Measurements from ENCODE around the gene ENOX2. TPM values are rescaled to one million over a fixed set of nuclear protein-coding genes. Genes with fewer than 3 reads are reported as not detected.
"Not testable (repeated sequence)": the region's sequence is repeated elsewhere in the genome, so short reads cannot be mapped to it uniquely, and the experiment has no call there.

The ENOX2 gene, protein sequence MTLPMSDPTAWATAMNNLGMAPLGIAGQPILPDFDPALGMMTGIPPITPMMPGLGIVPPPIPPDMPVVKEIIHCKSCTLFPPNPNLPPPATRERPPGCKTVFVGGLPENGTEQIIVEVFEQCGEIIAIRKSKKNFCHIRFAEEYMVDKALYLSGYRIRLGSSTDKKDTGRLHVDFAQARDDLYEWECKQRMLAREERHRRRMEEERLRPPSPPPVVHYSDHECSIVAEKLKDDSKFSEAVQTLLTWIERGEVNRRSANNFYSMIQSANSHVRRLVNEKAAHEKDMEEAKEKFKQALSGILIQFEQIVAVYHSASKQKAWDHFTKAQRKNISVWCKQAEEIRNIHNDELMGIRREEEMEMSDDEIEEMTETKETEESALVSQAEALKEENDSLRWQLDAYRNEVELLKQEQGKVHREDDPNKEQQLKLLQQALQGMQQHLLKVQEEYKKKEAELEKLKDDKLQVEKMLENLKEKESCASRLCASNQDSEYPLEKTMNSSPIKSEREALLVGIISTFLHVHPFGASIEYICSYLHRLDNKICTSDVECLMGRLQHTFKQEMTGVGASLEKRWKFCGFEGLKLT
- 13.9 and 17.0 TPM in 2 replicates for total RNA-seq

DNA sequence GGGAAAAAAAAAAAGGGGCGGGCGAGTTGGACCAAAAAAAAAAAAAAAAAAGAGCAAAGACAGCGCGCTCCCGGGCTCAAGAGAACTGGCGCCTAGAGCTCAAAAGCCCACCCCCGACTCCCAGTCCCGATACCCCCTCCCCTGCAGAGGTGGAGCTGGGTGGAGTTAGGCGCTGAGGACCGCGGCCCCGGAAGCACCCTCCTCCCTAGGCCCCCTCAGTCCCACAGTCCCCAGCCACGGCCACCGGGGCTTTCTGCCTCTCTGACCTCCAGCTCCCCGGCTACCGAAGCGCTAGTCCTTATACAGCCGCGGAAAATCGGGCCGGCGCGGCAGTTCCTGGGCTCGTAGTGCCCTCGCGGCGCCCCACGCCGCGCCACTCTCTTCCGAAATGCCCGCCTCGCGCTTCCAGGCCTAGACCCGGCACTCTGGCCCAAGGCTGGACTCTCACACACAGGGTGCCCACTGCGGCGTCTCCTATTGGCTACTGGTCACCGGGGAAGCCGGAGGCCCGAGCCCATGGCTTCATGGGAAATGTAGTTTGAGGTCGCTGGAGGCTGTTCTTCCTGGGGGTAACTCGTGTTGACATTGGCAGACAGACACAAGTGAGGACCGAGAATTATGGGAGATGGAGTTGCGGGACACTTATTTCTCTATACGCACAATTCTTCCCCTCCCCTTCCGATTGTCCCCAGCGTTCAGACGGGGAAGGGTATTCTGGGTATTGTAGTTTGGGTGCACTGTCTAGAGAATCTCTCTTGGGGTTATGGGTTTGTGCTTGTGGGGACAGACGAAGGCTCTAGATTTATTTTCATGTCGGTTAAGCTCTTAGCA is at the start of gene ENOX2:
Gene ENOX2 (minus strand): TSS at position 427 of the 831 bp plus-strand sequence. CDS start 199,993 bp downstream, outside the sequence.
- intact Hi-C loops (cut with micrococcal nuclease): loop anchor here (1.0 to 5.0 kb wide), 3 partner anchors 46 to 564 kb away; partner anchors contain the start of genes RBMX2 and SLC25A14
- peak; percentile 95 for DNase-seq
- Mint-ChIP-seq H3K4me1 (peaks cover 8% of the 10 kb centered on the region), H3K4me3 (no peak within 1 kb of the TSS), H3K27me3 (peaks cover 2% of the 10 kb centered on the region), H3K36me3 (ENCODE audit: low read depth) (peaks cover 9% of the 10 kb centered on the region), H3K9me3 (no peaks in the 10 kb centered on the region), H3K27ac (peak within 1 kb of the TSS; percentile 92)

DNA sequence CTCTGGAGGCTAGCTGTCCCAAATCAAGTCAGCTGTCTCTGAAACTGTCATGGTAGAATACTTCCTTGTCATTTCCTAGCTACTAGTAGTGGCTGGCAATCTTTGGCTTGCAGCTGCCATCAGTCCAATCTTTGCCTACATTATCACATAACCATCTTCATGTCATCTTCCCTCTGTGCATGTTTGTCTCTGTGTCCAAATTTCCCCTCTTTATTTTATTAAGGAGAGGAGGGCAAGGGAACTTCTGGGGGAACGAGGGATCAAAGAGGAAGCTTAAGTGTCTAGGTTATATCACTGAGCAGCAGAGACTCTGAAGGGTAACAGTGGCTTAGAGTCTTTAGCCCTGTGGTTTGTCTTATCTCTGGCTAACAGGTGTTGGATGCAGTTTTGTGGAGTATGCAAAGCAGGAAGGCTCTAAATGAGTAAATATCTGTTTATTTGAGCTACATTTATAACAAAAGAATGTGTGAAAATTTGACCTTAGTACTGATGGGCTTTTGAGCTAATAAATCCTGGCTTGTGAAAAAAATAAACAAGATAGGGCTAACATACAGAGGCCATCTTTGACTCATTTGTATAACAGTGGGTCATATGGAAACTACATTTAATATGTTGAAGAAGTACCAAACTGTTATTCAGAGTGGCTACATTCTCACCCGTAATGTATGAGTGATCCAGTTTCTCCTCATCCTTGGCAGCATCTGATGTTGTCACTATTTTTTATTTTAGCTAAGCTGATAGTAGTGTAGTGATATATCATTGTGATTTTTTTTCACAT is 49.4 kb upstream of the ENOX2 start:
- Mint-ChIP-seq H3K27me3 (peaks cover 3% of the 10 kb centered on the region), H3K36me3 (ENCODE audit: low read depth) (no peaks in the 10 kb centered on the region), H3K9me3 (no peaks in the 10 kb centered on the region), H3K4me1 (no peaks in the 10 kb centered on the region), H3K27ac (no peak overlapping the region), H3K4me3 (no peak overlapping the region)
- intact Hi-C loops (cut with micrococcal nuclease): no loop called here
- DNase-seq: no peak

DNA sequence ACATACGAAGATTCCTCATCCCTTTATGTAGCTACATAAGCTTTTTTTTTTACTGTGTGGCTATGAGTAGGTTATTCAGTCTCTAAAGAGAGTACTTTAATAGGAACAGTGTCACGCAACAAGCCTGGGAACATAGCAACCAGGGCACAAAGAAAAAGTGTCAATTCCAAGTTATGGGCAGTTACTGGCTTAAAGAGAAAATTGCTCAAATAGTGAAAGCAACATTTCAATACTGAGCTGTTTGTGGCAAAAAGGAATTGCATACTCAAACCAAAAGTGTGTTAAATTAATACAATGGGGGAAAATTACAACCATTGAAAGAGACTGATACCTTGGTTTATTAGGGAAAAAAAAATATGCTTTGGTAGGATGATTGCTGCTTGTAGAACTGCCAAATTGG is 41.2 kb upstream of the ENOX2 start:
- DNase-seq: no peak
- Mint-ChIP-seq H3K9me3 (no peaks in the 10 kb centered on the region), H3K36me3 (ENCODE audit: low read depth) (no peaks in the 10 kb centered on the region), H3K27me3 (peaks cover 9% of the 10 kb centered on the region), H3K4me3 (no peak overlapping the region), H3K4me1 (no peaks in the 10 kb centered on the region), H3K27ac (no peak overlapping the region)
- intact Hi-C loops (cut with micrococcal nuclease): no loop called here

DNA sequence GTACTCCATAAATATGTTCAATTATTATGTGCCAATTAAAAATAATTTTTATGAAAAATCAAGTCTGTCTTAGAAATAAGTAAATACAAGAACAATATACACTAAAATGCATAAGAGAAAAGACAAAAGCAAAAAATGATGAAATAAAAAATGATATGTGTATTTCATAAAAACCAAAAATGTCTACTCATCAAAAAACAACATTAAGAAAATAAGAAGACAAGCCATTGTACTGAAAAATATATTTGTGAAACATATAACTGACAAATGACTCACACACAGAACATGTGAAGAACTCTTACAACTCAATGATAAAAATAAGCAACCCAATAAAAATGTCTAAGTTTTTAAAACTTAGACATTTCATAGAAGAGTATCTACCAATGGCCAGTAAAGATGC is 34.1 kb upstream of the ENOX2 start:
- no peaks in the 10 kb centered on the region for H3K36me3 Mint-ChIP-seq (ENCODE audit: low read depth)
- no peak overlapping the region for H3K4me3 Mint-ChIP-seq
- H3K9me3 Mint-ChIP-seq: no peaks in the 10 kb centered on the region
- H3K27ac Mint-ChIP-seq: no peak overlapping the region
- intact Hi-C loops (cut with micrococcal nuclease): no loop called here
- peaks cover 11% of the 10 kb centered on the region for H3K27me3 Mint-ChIP-seq
- no peak for DNase-seq
- H3K4me1 Mint-ChIP-seq: no peaks in the 10 kb centered on the region

DNA sequence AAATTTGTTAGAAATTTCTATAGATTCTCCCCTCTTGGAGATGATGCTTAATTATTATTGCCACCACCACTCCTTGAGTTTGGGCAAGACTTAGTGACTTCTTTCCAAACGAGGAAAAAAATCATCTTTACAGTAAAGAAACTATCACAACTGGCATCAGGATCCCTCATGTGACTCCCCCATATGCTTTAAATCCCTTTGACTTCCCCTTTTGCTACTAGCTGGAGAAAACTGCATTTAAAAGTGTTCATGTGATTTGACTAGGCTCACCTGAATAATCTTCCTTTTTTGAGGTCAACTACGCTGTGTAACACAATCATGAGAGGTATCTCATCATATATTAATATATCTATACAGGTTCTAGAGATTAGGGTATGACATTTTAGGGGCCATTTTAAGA is 30.3 kb upstream of the ENOX2 start:
- Mint-ChIP-seq H3K36me3 (ENCODE audit: low read depth) (no peaks in the 10 kb centered on the region), H3K9me3 (no peaks in the 10 kb centered on the region), H3K4me3 (no peak overlapping the region), H3K4me1 (no peaks in the 10 kb centered on the region), H3K27me3 (peaks cover 5% of the 10 kb centered on the region), H3K27ac (no peak overlapping the region)
- intact Hi-C loops (cut with micrococcal nuclease): no loop called here
- DNase-seq: no peak

DNA sequence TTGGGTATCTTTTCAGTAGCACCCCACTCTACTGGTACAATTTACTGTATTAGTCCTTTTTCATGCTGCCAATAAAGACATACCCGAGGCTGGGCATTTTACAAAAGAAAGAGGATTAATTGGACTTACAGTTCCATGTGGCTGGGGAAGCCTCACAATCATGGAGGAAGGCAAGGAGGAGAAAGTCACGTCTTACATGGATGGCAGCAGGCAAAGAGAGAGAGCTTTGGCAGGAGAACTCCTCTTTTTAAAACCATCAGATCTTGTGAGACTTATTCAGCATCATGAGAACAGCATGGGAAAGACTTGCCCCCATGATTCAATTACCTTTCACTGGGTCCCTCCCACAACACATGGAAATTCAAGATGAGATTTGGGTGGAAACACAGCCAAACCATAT is 17.4 kb upstream of the ENOX2 start:
- H3K27me3 Mint-ChIP-seq; intact Hi-C loops (cut with micrococcal nuclease); H3K27ac Mint-ChIP-seq; DNase-seq; H3K36me3 Mint-ChIP-seq (ENCODE audit: low read depth); H3K4me1 Mint-ChIP-seq; H3K9me3 Mint-ChIP-seq; H3K4me3 Mint-ChIP-seq: not testable (repeated sequence)

DNA sequence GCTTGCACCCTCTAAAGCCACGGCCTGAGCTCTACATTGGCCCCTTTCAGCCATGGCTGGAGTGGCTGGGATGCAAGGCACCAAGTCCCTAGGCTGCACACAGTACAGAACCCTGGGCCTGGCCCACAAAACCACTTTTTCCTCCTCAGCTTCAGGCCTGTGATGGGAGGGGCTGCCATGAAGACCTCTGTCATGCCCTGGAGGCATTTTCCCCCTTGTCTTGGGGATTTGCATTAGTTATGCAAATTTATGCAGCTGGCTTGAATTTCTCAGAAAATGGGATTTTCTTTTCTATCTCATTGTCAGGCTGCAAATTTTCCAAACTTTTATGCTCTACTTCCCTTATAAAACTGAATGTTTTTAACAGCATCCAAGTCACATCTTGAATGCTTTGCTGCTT is 16.7 kb upstream of the ENOX2 start:
- H3K4me3 Mint-ChIP-seq; H3K4me1 Mint-ChIP-seq; H3K9me3 Mint-ChIP-seq; DNase-seq; H3K27me3 Mint-ChIP-seq; H3K36me3 Mint-ChIP-seq (ENCODE audit: low read depth); H3K27ac Mint-ChIP-seq: not testable (repeated sequence)
- intact Hi-C loops (cut with micrococcal nuclease): loop anchor here (5.0 kb wide), 1 partner anchor 587 kb away; no protein-coding TSS in a partner anchor

DNA sequence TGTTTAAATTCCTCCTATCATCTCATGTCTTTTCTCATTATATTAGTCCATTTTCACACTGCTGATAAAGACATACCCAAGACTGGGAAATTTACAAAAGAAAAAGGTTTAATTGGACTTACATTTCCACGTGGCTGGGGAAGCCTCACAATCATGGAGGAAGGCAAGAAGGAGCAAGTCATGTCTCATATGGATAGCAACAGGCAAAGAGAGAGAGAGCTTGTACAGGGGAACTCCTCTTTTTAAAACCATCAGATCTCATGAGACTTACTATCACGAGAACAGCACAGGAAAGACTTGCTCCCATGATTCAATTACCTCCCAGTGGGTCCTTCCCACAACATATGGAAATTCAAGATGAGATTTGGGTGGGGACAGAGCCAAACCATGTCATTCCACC is 15.5 kb upstream of the ENOX2 start:
- H3K27ac Mint-ChIP-seq; H3K36me3 Mint-ChIP-seq (ENCODE audit: low read depth); DNase-seq; H3K4me1 Mint-ChIP-seq; H3K4me3 Mint-ChIP-seq; H3K27me3 Mint-ChIP-seq; H3K9me3 Mint-ChIP-seq: not testable (repeated sequence)
- intact Hi-C loops (cut with micrococcal nuclease): loop anchor here (5.0 kb wide), 1 partner anchor 586 kb away; no protein-coding TSS in a partner anchor

DNA sequence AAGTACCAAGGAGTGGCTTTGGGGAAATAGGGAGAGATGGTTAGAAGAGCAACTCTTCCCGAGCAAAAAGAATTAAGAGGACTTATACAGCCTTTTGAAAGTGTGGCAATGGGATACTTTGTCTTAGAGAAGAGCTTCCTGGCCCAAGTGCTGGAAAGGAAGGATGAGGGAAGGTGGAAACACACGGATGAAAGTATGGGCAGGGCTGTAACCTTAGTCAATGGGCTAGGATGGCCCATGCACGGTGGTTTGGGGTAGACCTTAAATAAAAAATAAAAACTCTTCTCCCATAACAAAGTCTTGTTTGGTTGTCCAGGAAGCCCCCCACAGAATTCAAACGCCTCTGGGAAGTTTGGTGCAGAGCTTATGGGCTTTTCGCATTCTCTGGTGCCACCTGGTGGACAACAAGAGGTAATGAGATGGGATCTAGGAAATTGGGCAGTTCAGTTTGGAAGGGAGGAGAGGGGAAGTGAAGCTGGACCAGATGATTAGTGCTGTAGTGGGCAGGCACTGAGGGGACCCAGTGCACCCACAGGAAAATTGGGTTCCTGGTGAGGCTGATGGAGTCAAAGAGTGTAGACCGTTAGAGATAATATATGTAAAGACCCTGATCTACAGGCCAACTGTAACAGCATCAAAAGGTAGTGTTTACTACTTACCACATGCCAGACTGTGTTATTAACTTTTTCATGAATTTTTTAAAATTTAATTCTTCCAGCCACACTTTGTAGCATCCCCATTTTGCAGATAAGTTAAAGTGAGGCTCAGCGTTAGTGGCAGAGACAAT is 13.8 kb upstream of the ENOX2 start:
- no peak overlapping the region for H3K4me3 Mint-ChIP-seq
- H3K27ac Mint-ChIP-seq: no peak overlapping the region
- H3K4me1 Mint-ChIP-seq: no peaks in the 10 kb centered on the region
- H3K27me3 Mint-ChIP-seq: peaks cover 3% of the 10 kb centered on the region
- H3K36me3 Mint-ChIP-seq (ENCODE audit: low read depth): no peaks in the 10 kb centered on the region
- intact Hi-C loops (cut with micrococcal nuclease): loop anchor here (1.0 to 5.0 kb wide), 3 partner anchors 340 to 585 kb away; no protein-coding TSS in a partner anchor
- H3K9me3 Mint-ChIP-seq: no peaks in the 10 kb centered on the region
- DNase-seq: peak; percentile 72

DNA sequence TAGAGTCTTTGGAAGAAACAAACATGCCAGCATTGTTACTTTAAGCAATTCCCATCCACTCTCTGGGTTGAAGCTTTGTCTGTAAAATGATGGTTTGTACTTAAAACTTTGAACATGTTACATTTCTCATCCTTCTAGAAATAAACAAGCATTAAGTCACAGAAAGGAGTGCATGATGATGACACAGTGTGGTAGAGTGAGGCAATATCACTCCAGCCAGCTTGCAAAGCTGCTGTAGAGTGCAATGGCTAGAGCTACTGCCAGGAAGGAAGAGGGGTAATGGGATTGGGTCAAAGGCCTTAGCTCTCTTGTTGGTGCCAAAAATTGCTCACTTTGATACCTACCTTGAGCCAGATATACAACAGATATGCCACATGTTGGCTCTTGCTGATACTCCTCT is 12.3 kb upstream of the ENOX2 start:
- intact Hi-C loops (cut with micrococcal nuclease): loop anchor here (5.0 kb wide), 1 partner anchor 583 kb away; no protein-coding TSS in a partner anchor
- no peaks in the 10 kb centered on the region for H3K9me3 Mint-ChIP-seq
- H3K4me3 Mint-ChIP-seq: no peak overlapping the region
- H3K27ac Mint-ChIP-seq: no peak overlapping the region
- no peaks in the 10 kb centered on the region for H3K4me1 Mint-ChIP-seq
- DNase-seq: no peak
- H3K36me3 Mint-ChIP-seq (ENCODE audit: low read depth): no peaks in the 10 kb centered on the region
- peaks cover 3% of the 10 kb centered on the region for H3K27me3 Mint-ChIP-seq

DNA sequence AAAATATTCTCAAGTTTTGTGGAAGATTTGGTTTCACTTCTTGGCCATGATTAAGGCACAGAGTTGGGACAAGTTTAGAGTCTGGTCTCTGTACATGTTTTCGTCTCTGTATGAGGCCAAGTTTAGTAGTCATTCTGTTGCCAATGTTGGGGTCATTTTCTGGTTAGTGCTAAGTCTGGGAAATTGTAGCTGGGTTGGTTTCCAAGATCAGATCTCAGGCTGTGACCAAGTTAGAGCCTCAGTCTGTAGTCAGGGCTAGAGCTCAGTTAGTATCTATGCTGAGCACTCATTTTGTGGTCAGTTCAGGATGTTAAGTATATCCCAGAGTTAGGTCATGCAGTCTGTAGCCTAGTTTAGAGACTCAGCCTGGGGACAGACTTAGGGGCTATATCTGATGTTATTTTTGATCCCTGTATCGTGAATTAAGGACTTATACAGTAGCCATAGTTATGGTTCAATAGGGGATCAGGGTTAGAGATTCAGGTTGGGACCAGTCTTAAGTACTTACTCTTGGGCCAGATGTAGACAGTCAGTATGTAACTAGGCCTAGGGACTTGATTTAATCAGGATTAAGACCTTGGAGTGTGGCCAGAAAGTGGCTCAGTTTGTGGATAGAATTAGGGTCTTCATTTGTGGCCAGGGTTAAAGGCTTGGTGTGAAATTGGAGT is 6.6 kb upstream of the ENOX2 start:
- H3K36me3 Mint-ChIP-seq (ENCODE audit: low read depth): no peaks in the 10 kb centered on the region
- H3K27ac Mint-ChIP-seq: no peak overlapping the region
- H3K4me3 Mint-ChIP-seq: no peak overlapping the region
- intact Hi-C loops (cut with micrococcal nuclease): no loop called here
- DNase-seq: no peak
- no peaks in the 10 kb centered on the region for H3K4me1 Mint-ChIP-seq
- no peaks in the 10 kb centered on the region for H3K9me3 Mint-ChIP-seq
- peaks cover 2% of the 10 kb centered on the region for H3K27me3 Mint-ChIP-seq

DNA sequence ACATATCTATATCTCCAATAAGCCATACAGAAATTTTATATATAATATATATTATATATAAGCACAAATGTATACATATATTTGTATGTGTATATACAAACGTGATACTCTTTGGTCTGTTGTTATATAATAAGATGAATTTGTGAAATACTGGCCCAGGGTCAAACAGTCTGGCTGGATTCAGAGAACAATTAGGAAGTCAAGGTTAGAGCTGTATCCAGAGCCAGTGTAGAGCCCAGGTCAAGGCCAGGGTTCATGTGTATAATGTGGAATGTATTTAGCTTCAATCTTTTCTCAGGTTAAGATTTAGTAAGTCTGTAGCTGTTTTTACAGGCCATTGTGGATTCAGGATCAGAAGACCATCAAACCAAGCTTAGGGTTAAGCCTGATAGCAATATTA is 3.8 kb upstream of the ENOX2 start:
- H3K4me1 Mint-ChIP-seq: peaks cover 4% of the 10 kb centered on the region
- H3K36me3 Mint-ChIP-seq (ENCODE audit: low read depth): no peaks in the 10 kb centered on the region
- H3K27me3 Mint-ChIP-seq: peaks cover 2% of the 10 kb centered on the region
- H3K4me3 Mint-ChIP-seq: no peak overlapping the region
- intact Hi-C loops (cut with micrococcal nuclease): no loop called here
- no peak overlapping the region for H3K27ac Mint-ChIP-seq
- H3K9me3 Mint-ChIP-seq: no peaks in the 10 kb centered on the region
- no peak for DNase-seq
